NB4 (cell line): ENCODE data around the gene ADARB2.

ENCODE experiments used
- CTCF ChIP-seq: IDR thresholded peaks from one replicate; pipeline ENCODE4 v1.5.1; 2012; ENCODE audit warnings: low read depth, low read length
- MYC ChIP-seq: IDR thresholded peaks from 2 replicates; pipeline ENCODE4 v1.6.1; 2011; ENCODE audit warnings: low read depth, low read length
- POLR2A ChIP-seq: IDR thresholded peaks from 2 replicates; pipeline ENCODE4 v1.6.1; 2011; ENCODE audit warnings: mild to moderate bottlenecking; ENCODE audit not compliant: insufficient read length; ENCODE audit errors: extremely low read depth

GRCh38 chr10:1249142-1249920, 488.0 kb downstream of the ADARB2 start:
- TF ChIP-seq CTCF = no peak
- no peak for TF ChIP-seq MYC
- no peak for TF ChIP-seq POLR2A
